WTC11 (cell line): ENCODE results near the gene BCAP29. TPM values are rescaled to one million over a fixed set of nuclear protein-coding genes. Genes with fewer than 3 reads are reported as not detected.

Source experiments
- ATAC-seq: fragments of 200-7000 bp; cut with Tn5 transposase; 2 replicates; pipeline ENCODE4 v1.10.0; 2021; ENCODE audit warnings: mild to moderate bottlenecking, moderate library complexity
- CTCF ChIA-PET: fragments of 300-600 bp; sonication (Branson Sonifier 250); formaldehyde crosslinking; loops from one replicate; lab custom pipeline; 2021; ENCODE audit warnings: antibody characterized with exemption; lab: Charles Lee
- POLR2A ChIA-PET: fragments of 350-600 bp; sonication (Branson Sonifier 250); formaldehyde crosslinking; loops from one replicate; lab custom pipeline; 2021; ENCODE audit warnings: antibody characterized with exemption; lab: Charles Lee
- DNase-seq: peaks from one replicate; pipeline ENCODE4 v3.0.0; 2021; ENCODE audit warnings: low spot score
- H3K27ac Mint-ChIP-seq: 2 replicates; pipeline ENCODE4 v1.8.0; 2021; ENCODE audit warnings: mixed read lengths
- H3K27me3 Mint-ChIP-seq: 2 replicates; pipeline ENCODE4 v1.8.0; 2021; ENCODE audit warnings: low read depth, mild to moderate bottlenecking, moderate library complexity, mixed read lengths
- H3K36me3 Mint-ChIP-seq: 2 replicates; pipeline ENCODE4 v1.8.0; 2021; ENCODE audit warnings: mixed read lengths
- H3K4me1 Mint-ChIP-seq: 2 replicates; pipeline ENCODE4 v1.8.0; 2022; ENCODE audit warnings: mixed read lengths
- H3K4me3 Mint-ChIP-seq: 2 replicates; pipeline ENCODE4 v1.8.0; 2021; ENCODE audit warnings: mild to moderate bottlenecking, moderate library complexity, mixed read lengths
- H3K9me3 Mint-ChIP-seq: 2 replicates; pipeline ENCODE4 v1.8.0; 2021; ENCODE audit warnings: mixed read lengths
- ETV6 ChIP-seq: sonication (generic); formaldehyde crosslinking; IDR thresholded peaks from 2 replicates; pipeline ENCODE4 v1.8.1; 2022; ENCODE audit warnings: mild to moderate bottlenecking, missing genetic modification reagents
- FOXK1 ChIP-seq: sonication (generic); formaldehyde crosslinking; IDR thresholded peaks from 2 replicates; pipeline ENCODE4 v1.8.0; 2022; ENCODE audit warnings: mild to moderate bottlenecking, moderate library complexity, missing genetic modification reagents
- IRF2 ChIP-seq: sonication (generic); formaldehyde crosslinking; IDR thresholded peaks from 2 replicates; pipeline ENCODE4 v1.8.0; 2022; ENCODE audit warnings: low read depth, missing genetic modification reagents, borderline replicate concordance
- JAZF1 ChIP-seq: fragments of 250-450 bp; sonication (Bioruptor Pico); IDR thresholded peaks from 2 replicates; pipeline ENCODE4 v1.9.0; 2021; ENCODE audit warnings: moderate library complexity, mild to moderate bottlenecking, inconsistent platforms
- NR1H2 ChIP-seq: sonication (generic); formaldehyde crosslinking; IDR thresholded peaks from 2 replicates; pipeline ENCODE4 v1.9.0; 2021; ENCODE audit warnings: mild to moderate bottlenecking, moderate library complexity, missing genetic modification reagents
- NR2C2 ChIP-seq: sonication (generic); formaldehyde crosslinking; IDR thresholded peaks from 2 replicates; pipeline ENCODE4 v1.8.0; 2022; ENCODE audit warnings: mild to moderate bottlenecking, missing genetic modification reagents
- SMAD3 ChIP-seq: sonication (generic); formaldehyde crosslinking; IDR thresholded peaks from 2 replicates; pipeline ENCODE4 v1.8.0; 2022; ENCODE audit warnings: missing genetic modification reagents, mild to moderate bottlenecking, borderline replicate concordance
- SP1 ChIP-seq: sonication (generic); formaldehyde crosslinking; conservative IDR thresholded peaks from 2 replicates; pipeline ENCODE4 v1.8.1; 2022; ENCODE audit warnings: missing genetic modification reagents
- ZNF121 ChIP-seq: sonication (generic); formaldehyde crosslinking; IDR thresholded peaks from 2 replicates; pipeline ENCODE4 v1.8.0; 2023; ENCODE audit warnings: missing genetic modification reagents
- ZNF396 ChIP-seq: fragments of 250-450 bp; sonication (Bioruptor Pico); IDR thresholded peaks from 2 replicates; pipeline ENCODE4 v1.8.0; 2021; ENCODE audit warnings: mild to moderate bottlenecking, moderate library complexity, borderline replicate concordance
- ZNF671 ChIP-seq: fragments of 250-450 bp; sonication (Bioruptor Pico); IDR thresholded peaks from 2 replicates; pipeline ENCODE4 v1.8.0; 2021; ENCODE audit warnings: mild to moderate bottlenecking
- total RNA-seq: library from RNA; stranded (reverse); gene quantifications from 3 replicates; pipeline ENCODE4 v1.2.3, GENCODE V29; 2021
- TF ChIP-seq, protein P1 (sequence below): sonication (generic); formaldehyde crosslinking; IDR thresholded peaks from 2 replicates; pipeline ENCODE4 v1.8.0; 2023; ENCODE audit warnings: mild to moderate bottlenecking, missing genetic modification reagents
- TF ChIP-seq, protein P2 (sequence below): sonication (generic); formaldehyde crosslinking; IDR thresholded peaks from 2 replicates; pipeline ENCODE4 v1.8.1; 2022; ENCODE audit warnings: missing genetic modification reagents, borderline replicate concordance
- TF ChIP-seq, protein P3 (sequence below): fragments of 250-450 bp; sonication (Bioruptor Pico); IDR thresholded peaks from 2 replicates; pipeline ENCODE4 v1.9.0; 2021; ENCODE audit warnings: mild to moderate bottlenecking, borderline replicate concordance
- TF ChIP-seq, protein P4 (sequence below): sonication (generic); formaldehyde crosslinking; IDR thresholded peaks from 2 replicates; pipeline ENCODE4 v1.8.0; 2022; ENCODE audit warnings: missing genetic modification reagents
- TF ChIP-seq, protein P5 (sequence below): sonication (generic); formaldehyde crosslinking; IDR thresholded peaks from 2 replicates; pipeline ENCODE4 v1.8.0; 2022; ENCODE audit warnings: mild to moderate bottlenecking, missing genetic modification reagents

BCAP29 gene
- total RNA-seq, 1 experiment from 2014 or later, result 14.5 TPM

DNA sequence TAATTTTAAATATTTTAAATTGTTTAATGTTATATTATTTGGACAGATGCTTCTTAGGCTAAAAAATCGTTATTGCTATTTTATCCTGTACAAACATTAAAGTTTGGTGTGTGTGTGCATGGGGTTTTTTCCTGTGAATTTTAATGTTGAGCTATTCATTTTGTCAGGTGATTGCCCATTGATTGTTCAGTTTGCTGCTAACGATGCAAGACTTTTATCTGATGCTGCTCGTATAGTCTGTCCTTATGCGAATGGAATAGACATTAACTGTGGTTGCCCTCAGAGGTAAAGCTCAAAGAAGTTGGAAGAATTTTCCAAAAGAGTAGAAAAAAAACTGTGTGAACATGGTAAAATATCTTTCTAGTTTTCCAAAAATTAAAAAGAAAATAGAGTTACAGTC lies 6.5 kb upstream of the BCAP29 start:
- no peaks in the 10 kb centered on the region for H3K27me3 Mint-ChIP-seq
- POLR2A ChIA-PET, result no interaction called here
- no peaks in the 10 kb centered on the region for H3K4me1 Mint-ChIP-seq
- TF ChIP-seq ETV6, result no peak
- TF ChIP-seq, protein P1, sequence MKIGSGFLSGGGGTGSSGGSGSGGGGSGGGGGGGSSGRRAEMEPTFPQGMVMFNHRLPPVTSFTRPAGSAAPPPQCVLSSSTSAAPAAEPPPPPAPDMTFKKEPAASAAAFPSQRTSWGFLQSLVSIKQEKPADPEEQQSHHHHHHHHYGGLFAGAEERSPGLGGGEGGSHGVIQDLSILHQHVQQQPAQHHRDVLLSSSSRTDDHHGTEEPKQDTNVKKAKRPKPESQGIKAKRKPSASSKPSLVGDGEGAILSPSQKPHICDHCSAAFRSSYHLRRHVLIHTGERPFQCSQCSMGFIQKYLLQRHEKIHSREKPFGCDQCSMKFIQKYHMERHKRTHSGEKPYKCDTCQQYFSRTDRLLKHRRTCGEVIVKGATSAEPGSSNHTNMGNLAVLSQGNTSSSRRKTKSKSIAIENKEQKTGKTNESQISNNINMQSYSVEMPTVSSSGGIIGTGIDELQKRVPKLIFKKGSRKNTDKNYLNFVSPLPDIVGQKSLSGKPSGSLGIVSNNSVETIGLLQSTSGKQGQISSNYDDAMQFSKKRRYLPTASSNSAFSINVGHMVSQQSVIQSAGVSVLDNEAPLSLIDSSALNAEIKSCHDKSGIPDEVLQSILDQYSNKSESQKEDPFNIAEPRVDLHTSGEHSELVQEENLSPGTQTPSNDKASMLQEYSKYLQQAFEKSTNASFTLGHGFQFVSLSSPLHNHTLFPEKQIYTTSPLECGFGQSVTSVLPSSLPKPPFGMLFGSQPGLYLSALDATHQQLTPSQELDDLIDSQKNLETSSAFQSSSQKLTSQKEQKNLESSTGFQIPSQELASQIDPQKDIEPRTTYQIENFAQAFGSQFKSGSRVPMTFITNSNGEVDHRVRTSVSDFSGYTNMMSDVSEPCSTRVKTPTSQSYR (CRISPR knock-in tag), result no peak
- no peak for TF ChIP-seq NR1H2 (CRISPR knock-in tag)
- TF ChIP-seq IRF2 (CRISPR knock-in tag), result no peak
- no peak for TF ChIP-seq JAZF1
- TF ChIP-seq SMAD3 (CRISPR knock-in tag), result no peak
- TF ChIP-seq, protein P2, sequence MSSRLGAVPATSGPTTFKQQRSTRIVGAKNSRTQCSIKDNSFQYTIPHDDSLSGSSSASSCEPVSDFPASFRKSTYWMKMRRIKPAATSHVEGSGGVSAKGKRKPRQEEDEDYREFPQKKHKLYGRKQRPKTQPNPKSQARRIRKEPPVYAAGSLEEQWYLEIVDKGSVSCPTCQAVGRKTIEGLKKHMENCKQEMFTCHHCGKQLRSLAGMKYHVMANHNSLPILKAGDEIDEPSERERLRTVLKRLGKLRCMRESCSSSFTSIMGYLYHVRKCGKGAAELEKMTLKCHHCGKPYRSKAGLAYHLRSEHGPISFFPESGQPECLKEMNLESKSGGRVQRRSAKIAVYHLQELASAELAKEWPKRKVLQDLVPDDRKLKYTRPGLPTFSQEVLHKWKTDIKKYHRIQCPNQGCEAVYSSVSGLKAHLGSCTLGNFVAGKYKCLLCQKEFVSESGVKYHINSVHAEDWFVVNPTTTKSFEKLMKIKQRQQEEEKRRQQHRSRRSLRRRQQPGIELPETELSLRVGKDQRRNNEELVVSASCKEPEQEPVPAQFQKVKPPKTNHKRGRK (CRISPR knock-in tag), result no peak
- TF ChIP-seq SP1, result no peak
- no peak for TF ChIP-seq ZNF121 (CRISPR knock-in tag)
- TF ChIP-seq, protein P3, sequence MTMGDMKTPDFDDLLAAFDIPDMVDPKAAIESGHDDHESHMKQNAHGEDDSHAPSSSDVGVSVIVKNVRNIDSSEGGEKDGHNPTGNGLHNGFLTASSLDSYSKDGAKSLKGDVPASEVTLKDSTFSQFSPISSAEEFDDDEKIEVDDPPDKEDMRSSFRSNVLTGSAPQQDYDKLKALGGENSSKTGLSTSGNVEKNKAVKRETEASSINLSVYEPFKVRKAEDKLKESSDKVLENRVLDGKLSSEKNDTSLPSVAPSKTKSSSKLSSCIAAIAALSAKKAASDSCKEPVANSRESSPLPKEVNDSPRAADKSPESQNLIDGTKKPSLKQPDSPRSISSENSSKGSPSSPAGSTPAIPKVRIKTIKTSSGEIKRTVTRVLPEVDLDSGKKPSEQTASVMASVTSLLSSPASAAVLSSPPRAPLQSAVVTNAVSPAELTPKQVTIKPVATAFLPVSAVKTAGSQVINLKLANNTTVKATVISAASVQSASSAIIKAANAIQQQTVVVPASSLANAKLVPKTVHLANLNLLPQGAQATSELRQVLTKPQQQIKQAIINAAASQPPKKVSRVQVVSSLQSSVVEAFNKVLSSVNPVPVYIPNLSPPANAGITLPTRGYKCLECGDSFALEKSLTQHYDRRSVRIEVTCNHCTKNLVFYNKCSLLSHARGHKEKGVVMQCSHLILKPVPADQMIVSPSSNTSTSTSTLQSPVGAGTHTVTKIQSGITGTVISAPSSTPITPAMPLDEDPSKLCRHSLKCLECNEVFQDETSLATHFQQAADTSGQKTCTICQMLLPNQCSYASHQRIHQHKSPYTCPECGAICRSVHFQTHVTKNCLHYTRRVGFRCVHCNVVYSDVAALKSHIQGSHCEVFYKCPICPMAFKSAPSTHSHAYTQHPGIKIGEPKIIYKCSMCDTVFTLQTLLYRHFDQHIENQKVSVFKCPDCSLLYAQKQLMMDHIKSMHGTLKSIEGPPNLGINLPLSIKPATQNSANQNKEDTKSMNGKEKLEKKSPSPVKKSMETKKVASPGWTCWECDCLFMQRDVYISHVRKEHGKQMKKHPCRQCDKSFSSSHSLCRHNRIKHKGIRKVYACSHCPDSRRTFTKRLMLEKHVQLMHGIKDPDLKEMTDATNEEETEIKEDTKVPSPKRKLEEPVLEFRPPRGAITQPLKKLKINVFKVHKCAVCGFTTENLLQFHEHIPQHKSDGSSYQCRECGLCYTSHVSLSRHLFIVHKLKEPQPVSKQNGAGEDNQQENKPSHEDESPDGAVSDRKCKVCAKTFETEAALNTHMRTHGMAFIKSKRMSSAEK (CRISPR knock-in tag), result no peak
- TF ChIP-seq, protein P4, sequence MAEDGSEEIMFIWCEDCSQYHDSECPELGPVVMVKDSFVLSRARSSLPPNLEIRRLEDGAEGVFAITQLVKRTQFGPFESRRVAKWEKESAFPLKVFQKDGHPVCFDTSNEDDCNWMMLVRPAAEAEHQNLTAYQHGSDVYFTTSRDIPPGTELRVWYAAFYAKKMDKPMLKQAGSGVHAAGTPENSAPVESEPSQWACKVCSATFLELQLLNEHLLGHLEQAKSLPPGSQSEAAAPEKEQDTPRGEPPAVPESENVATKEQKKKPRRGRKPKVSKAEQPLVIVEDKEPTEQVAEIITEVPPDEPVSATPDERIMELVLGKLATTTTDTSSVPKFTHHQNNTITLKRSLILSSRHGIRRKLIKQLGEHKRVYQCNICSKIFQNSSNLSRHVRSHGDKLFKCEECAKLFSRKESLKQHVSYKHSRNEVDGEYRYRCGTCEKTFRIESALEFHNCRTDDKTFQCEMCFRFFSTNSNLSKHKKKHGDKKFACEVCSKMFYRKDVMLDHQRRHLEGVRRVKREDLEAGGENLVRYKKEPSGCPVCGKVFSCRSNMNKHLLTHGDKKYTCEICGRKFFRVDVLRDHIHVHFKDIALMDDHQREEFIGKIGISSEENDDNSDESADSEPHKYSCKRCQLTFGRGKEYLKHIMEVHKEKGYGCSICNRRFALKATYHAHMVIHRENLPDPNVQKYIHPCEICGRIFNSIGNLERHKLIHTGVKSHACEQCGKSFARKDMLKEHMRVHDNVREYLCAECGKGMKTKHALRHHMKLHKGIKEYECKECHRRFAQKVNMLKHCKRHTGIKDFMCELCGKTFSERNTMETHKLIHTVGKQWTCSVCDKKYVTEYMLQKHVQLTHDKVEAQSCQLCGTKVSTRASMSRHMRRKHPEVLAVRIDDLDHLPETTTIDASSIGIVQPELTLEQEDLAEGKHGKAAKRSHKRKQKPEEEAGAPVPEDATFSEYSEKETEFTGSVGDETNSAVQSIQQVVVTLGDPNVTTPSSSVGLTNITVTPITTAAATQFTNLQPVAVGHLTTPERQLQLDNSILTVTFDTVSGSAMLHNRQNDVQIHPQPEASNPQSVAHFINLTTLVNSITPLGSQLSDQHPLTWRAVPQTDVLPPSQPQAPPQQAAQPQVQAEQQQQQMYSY (CRISPR knock-in tag), result no peak
- no peak for TF ChIP-seq ZNF671 (CRISPR knock-in tag)
- TF ChIP-seq NR2C2 (CRISPR knock-in tag), result no peak
- ATAC-seq (no peak), DNase-seq (no peak)
- CTCF ChIA-PET, result no interaction called here
- H3K36me3 Mint-ChIP-seq, result peaks cover 34% of the 10 kb centered on the region
- H3K4me3 Mint-ChIP-seq, result no peak overlapping the region
- H3K27ac Mint-ChIP-seq, result no peak overlapping the region
- no peaks in the 10 kb centered on the region for H3K9me3 Mint-ChIP-seq

DNA sequence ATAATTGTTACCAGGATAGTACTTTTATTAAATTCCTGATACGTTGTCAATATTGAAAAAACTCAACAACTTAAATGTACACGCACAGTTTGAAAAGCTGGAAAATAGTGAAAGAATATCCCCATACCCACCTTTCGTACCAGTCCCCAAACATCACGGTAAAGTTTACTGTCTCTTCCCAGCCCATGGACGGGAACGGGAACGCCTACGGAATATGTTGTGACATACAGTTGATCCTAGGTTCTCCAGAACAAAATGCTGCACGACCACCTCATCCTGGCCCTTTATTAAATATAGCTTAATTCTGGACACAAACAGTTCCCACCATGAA lies 527 bp upstream of the BCAP29 start:
- ChIA-PET CTCF (no interaction called here), POLR2A (interaction anchor here (0.5 to 0.6 kb wide), 2 partner anchors 187 to 379 kb away, joined by 3 read pairs; no protein-coding TSS in a partner anchor)
- ATAC-seq, result peak; percentile 31
- DNase-seq, result no peak
- peak overlapping the region; percentile 89 for H3K4me3 Mint-ChIP-seq
- TF ChIP-seq ETV6, result no peak
- TF ChIP-seq ZNF121 (CRISPR knock-in tag), result no peak
- no peak for TF ChIP-seq FOXK1
- TF ChIP-seq, protein P5, sequence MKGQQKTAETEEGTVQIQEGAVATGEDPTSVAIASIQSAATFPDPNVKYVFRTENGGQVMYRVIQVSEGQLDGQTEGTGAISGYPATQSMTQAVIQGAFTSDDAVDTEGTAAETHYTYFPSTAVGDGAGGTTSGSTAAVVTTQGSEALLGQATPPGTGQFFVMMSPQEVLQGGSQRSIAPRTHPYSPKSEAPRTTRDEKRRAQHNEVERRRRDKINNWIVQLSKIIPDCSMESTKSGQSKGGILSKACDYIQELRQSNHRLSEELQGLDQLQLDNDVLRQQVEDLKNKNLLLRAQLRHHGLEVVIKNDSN (CRISPR knock-in tag), result peak; percentile 18; the same call in 1 of the 2 replicates
- TF ChIP-seq ZNF396 (CRISPR knock-in tag), result no peak
- no peaks in the 10 kb centered on the region for H3K9me3 Mint-ChIP-seq
- H3K36me3 Mint-ChIP-seq, result peaks cover 17% of the 10 kb centered on the region
- no peaks in the 10 kb centered on the region for H3K27me3 Mint-ChIP-seq
- H3K4me1 Mint-ChIP-seq, result no peaks in the 10 kb centered on the region
- H3K27ac Mint-ChIP-seq, result peak overlapping the region; percentile 91
